PC-3 (cell line): Measurements from ENCODE around the gene ZRANB3. TPM values are rescaled to one million over a fixed set of nuclear protein-coding genes. Genes with fewer than 3 reads are reported as not detected.

Experiments used
- ATAC-seq: fragments of 200-7000 bp; cut with Tn5 transposase; 2 replicates; pipeline ENCODE4 v1.9.1; 2020; ENCODE audit warnings: mild to moderate bottlenecking, moderate library complexity
- BruUV-seq: library from RNA; stranded (reverse); fragments of 400-500 nt; replicated peaks from 2 replicates; lab custom pipeline; 2021; lab: Mats Ljungman, UMichigan
- CTCF ChIA-PET: fragments of 300-600 bp; sonication (Branson Sonifier 250); formaldehyde crosslinking; loops from one replicate; lab custom pipeline; 2022; ENCODE audit warnings: antibody characterized with exemption; lab: Charles Lee
- POLR2A ChIA-PET: fragments of 300-600 bp; sonication (Branson Sonifier 250); formaldehyde crosslinking; loops from one replicate; lab custom pipeline; 2022; ENCODE audit warnings: antibody characterized with exemption; ENCODE audit not compliant: unreplicated experiment; lab: Charles Lee
- DNase-seq: peaks from one replicate; pipeline ENCODE4 v3.0.0-alpha.2; 2015
- H2AFZ ChIP-seq: fragments of 300-600 bp; sonication (generic); 2 replicates; pipeline ENCODE4 v1.6.0; 2016; ENCODE audit warnings: antibody characterized with exemption, low read length
- H3F3A ChIP-seq: fragments of 300-600 bp; sonication (generic); one replicate; pipeline ENCODE4 v1.6.0; 2017; ENCODE audit warnings: antibody characterized with exemption, low read length, control low read depth, mild to moderate bottlenecking; ENCODE audit not compliant: unreplicated experiment
- H3K27ac ChIP-seq: fragments of 300-600 bp; sonication (generic); 2 replicates; pipeline ENCODE4 v1.5.1; 2016; ENCODE audit warnings: mild to moderate bottlenecking, low read length
- H3K27me3 ChIP-seq: fragments of 300-600 bp; sonication (generic); 2 replicates; pipeline ENCODE4 v1.6.1; 2016; ENCODE audit warnings: low read length, mixed read lengths
- H3K36me3 ChIP-seq: fragments of 300-600 bp; sonication (generic); 2 replicates; pipeline ENCODE4 v1.6.1; 2016; ENCODE audit warnings: low read depth, mixed run types, low read length, mixed read lengths
- H3K4me1 ChIP-seq: fragments of 300-600 bp; sonication (generic); 2 replicates; pipeline ENCODE4 v1.5.1; 2016; ENCODE audit warnings: low read length; ENCODE audit not compliant: insufficient read depth
- H3K4me2 ChIP-seq: fragments of 300-600 bp; sonication (generic); 2 replicates; pipeline ENCODE4 v1.6.0; 2016; ENCODE audit warnings: low read length
- H3K4me3 ChIP-seq: fragments of 300-600 bp; sonication (generic); 2 replicates; pipeline ENCODE4 v1.5.1; 2016; ENCODE audit warnings: mild to moderate bottlenecking, low read length, mixed read lengths
- H3K79me2 ChIP-seq: fragments of 300-600 bp; sonication (generic); 2 replicates; pipeline ENCODE4 v1.6.1; 2017; ENCODE audit warnings: low read length, mixed read lengths
- H3K9ac ChIP-seq: fragments of 300-600 bp; sonication (generic); 2 replicates; pipeline ENCODE4 v1.6.0; 2016; ENCODE audit warnings: mild to moderate bottlenecking, low read length
- H3K9me2 ChIP-seq: fragments of 300-600 bp; sonication (generic); replicated peaks from 2 replicates; pipeline ENCODE4 v1.6.1; 2016; ENCODE audit warnings: mixed run types, low read length, mixed read lengths
- H3K9me3 ChIP-seq: fragments of 300-600 bp; sonication (generic); 2 replicates; pipeline ENCODE4 v1.6.1; 2016; ENCODE audit warnings: low read length, mixed read lengths
- H4K20me1 ChIP-seq: fragments of 300-600 bp; sonication (generic); 2 replicates; pipeline ENCODE4 v1.6.1; 2016; ENCODE audit warnings: low read length, mixed read lengths
- CTCF ChIP-seq: fragments of 300-600 bp; sonication (generic); conservative IDR thresholded peaks from 2 replicates; pipeline ENCODE4 v1.5.1; 2017; ENCODE audit warnings: antibody characterized with exemption, low read depth, mild to moderate bottlenecking, low read length
- EZH2 ChIP-seq: fragments of 300-600 bp; sonication (generic); IDR thresholded peaks from one replicate; pipeline ENCODE4 v1.6.1; 2017; ENCODE audit warnings: antibody characterized with exemption, mild to moderate bottlenecking, low read length; ENCODE audit not compliant: unreplicated experiment
- EZH2phosphoT487 ChIP-seq: fragments of 300-600 bp; sonication (generic); IDR thresholded peaks from 2 replicates; pipeline ENCODE4 v1.6.1; 2018; ENCODE audit warnings: mild to moderate bottlenecking, antibody characterized with exemption, low read length, borderline replicate concordance
- intact Hi-C: fragments of 100-400 bp; cut with micrococcal nuclease; formaldehyde crosslinking; loops from 2 replicates; pipeline ENCODE4 v1.9.0; 2023
- total RNA-seq: library from RNA; depleted of rRNA; stranded (reverse); fragments of >200 nt; gene quantifications from 2 replicates; pipeline ENCODE4 v1.2.3, GENCODE V29; 2014

The ZRANB3 gene
- total RNA-seq, 1 experiment from 2014 or later, result 8.6 TPM

DNA sequence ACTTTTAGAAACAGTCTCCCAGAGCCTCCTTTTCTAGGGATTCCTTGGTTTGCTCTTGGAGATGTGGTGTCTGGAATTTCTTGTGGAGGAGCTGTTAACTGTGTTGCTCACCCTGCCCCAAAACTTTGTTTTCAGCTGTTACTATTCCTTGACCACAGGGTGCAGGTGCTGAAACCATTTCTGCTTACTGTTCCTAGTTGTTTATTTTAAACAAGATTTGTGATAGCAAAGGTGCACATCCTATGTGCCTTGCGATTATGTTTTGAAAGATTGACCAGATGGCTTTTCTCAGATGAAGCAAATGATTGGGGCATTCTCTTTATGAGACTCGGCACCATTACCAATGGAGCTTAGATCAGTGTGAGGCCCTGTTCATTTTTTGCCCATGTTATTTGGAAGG is 367.7 kb downstream of the ZRANB3 start:
- H3K79me2 ChIP-seq, result no peaks in the 10 kb centered on the region
- POLR2A ChIA-PET, result no interaction called here
- intact Hi-C loops, result loop anchor here (2.0 to 5.0 kb wide), 2 partner anchors 71 to 161 kb away; no protein-coding TSS in a partner anchor
- H3K9me3 ChIP-seq, result no peaks in the 10 kb centered on the region
- CTCF ChIA-PET, result no interaction called here
- H3K4me3 ChIP-seq, result peak overlapping the region; percentile 59; the same call in 1 of the 2 replicates
- H3K36me3 ChIP-seq, result peaks cover 25% of the 10 kb centered on the region
- H3F3A ChIP-seq, result peaks cover 5% of the 10 kb centered on the region
- TF ChIP-seq EZH2, result no peak
- TF ChIP-seq CTCF, result no peak
- no peak for TF ChIP-seq EZH2phosphoT487
- H3K27ac ChIP-seq, result peak overlapping the region; percentile 83
- ATAC-seq (no peak), DNase-seq (no peak)
- no peaks in the 10 kb centered on the region for H3K27me3 ChIP-seq
- no peaks in the 10 kb centered on the region for H3K9me2 ChIP-seq
- peaks cover 36% of the 10 kb centered on the region for H3K4me1 ChIP-seq
- no peaks in the 10 kb centered on the region for H4K20me1 ChIP-seq
- H2AFZ ChIP-seq, result no peak overlapping the region
- no TSS peak for BruUV-seq
- peak overlapping the region; percentile 83 for H3K4me2 ChIP-seq
- H3K9ac ChIP-seq, result no peak overlapping the region

GRCh38 chr2:135162786-135163185 is 368.2 kb downstream of the ZRANB3 start:
- no peak overlapping the region for H2AFZ ChIP-seq
- peak overlapping the region; percentile 83 for H3K27ac ChIP-seq
- peaks cover 24% of the 10 kb centered on the region for H3K36me3 ChIP-seq
- H3K79me2 ChIP-seq, result no peaks in the 10 kb centered on the region
- H3K4me1 ChIP-seq, result peaks cover 36% of the 10 kb centered on the region
- H3K9me2 ChIP-seq, result no peaks in the 10 kb centered on the region
- H3K27me3 ChIP-seq, result no peaks in the 10 kb centered on the region
- BruUV-seq, result no TSS peak
- intact Hi-C loops, result loop anchor here (2.0 to 5.0 kb wide), 2 partner anchors 70 to 160 kb away; no protein-coding TSS in a partner anchor
- peak overlapping the region; percentile 45 for H3K9ac ChIP-seq
- H3K4me3 ChIP-seq, result peak overlapping the region; percentile 59
- peak overlapping the region; percentile 83 for H3K4me2 ChIP-seq
- CTCF ChIA-PET, result no interaction called here
- no peaks in the 10 kb centered on the region for H4K20me1 ChIP-seq
- no peak for ATAC-seq
- no peak for DNase-seq
- no peaks in the 10 kb centered on the region for H3K9me3 ChIP-seq
- POLR2A ChIA-PET, result no interaction called here
- TF ChIP-seq CTCF (no peak), EZH2 (no peak), EZH2phosphoT487 (no peak)
- peaks cover 5% of the 10 kb centered on the region for H3F3A ChIP-seq

GRCh38 chr2:135162377-135162776 is 368.6 kb downstream of the ZRANB3 start:
- Histone ChIP-seq H3K9me3 (no peaks in the 10 kb centered on the region), H4K20me1 (no peaks in the 10 kb centered on the region), H3K4me1 (peaks cover 36% of the 10 kb centered on the region), H3K4me3 (peak overlapping the region; percentile 59), H3K9me2 (no peaks in the 10 kb centered on the region), H2AFZ (no peak overlapping the region), H3K36me3 (peaks cover 21% of the 10 kb centered on the region; the same call in 1 of the 2 replicates), H3K79me2 (no peaks in the 10 kb centered on the region), H3F3A (peaks cover 5% of the 10 kb centered on the region), H3K27ac (peak overlapping the region; percentile 83), H3K9ac (peak overlapping the region; percentile 45), H3K27me3 (no peaks in the 10 kb centered on the region), H3K4me2 (peak overlapping the region; percentile 83)
- DNase-seq (peak; percentile 82), ATAC-seq (peak; percentile 70)
- POLR2A ChIA-PET, result no interaction called here
- intact Hi-C loops, result loop anchor here (2.0 to 5.0 kb wide), 2 partner anchors 70 to 160 kb away; no protein-coding TSS in a partner anchor
- CTCF ChIA-PET, result no interaction called here
- TF ChIP-seq CTCF (no peak), EZH2 (no peak), EZH2phosphoT487 (no peak)
- BruUV-seq, result no TSS peak
